HepG2 (cell line): Measurements from ENCODE around the gene TADA2B. TPM values are rescaled to one million over a fixed set of nuclear protein-coding genes. Genes with fewer than 3 reads are reported as not detected.
A peak's percentile ranks its signal among the peaks of the same experiment; 100 is the strongest.

Source experiments
- AHR ChIP-seq: IDR thresholded peaks from 2 replicates; pipeline ENCODE4 v1.6.1; 2018; ENCODE audit warnings: missing genetic modification reagents, missing compliant biosample characterization
- BHLHE40 ChIP-seq: IDR thresholded peaks from 2 replicates; pipeline ENCODE4 v1.6.1; 2011; ENCODE audit warnings: low read length, improper control_type of control experiment
- CEBPB ChIP-seq: IDR thresholded peaks from 2 replicates; pipeline ENCODE4 v1.6.1; 2011; ENCODE audit warnings: low read depth, low read length, improper control_type of control experiment, borderline replicate concordance
- HOXA3 ChIP-seq: sonication (generic); formaldehyde crosslinking; IDR thresholded peaks from 2 replicates; pipeline ENCODE4 v1.5.0; 2020; ENCODE audit warnings: missing genetic modification reagents
- KLF6 ChIP-seq: IDR thresholded peaks from 2 replicates; pipeline ENCODE4 v1.8.0; 2016; ENCODE audit warnings: missing biosample characterization, missing genetic modification reagents
- KMT2A ChIP-seq: sonication (generic); formaldehyde crosslinking; IDR thresholded peaks from 2 replicates; pipeline ENCODE4 v1.4.0; 2020; ENCODE audit warnings: missing genetic modification reagents
- MBNL3 ChIP-seq: fragments of 250-450 bp; sonication (Bioruptor Pico); conservative IDR thresholded peaks from 2 replicates; pipeline ENCODE4 v1.8.0; 2022; ENCODE audit warnings: mild to moderate bottlenecking, inconsistent platforms
- MIER2 ChIP-seq: IDR thresholded peaks from 2 replicates; pipeline ENCODE4 v1.6.1; 2016; ENCODE audit warnings: missing biosample characterization, missing genetic modification reagents
- NCOA2 ChIP-seq: sonication (generic); formaldehyde crosslinking; IDR thresholded peaks from 2 replicates; pipeline ENCODE4 v1.8.0; 2022; ENCODE audit warnings: inconsistent platforms
- NFATC3 ChIP-seq: sonication (generic); formaldehyde crosslinking; IDR thresholded peaks from 2 replicates; pipeline ENCODE4 v1.5.1; 2020; ENCODE audit warnings: mild to moderate bottlenecking, missing genetic modification reagents
- PAF1 ChIP-seq: IDR thresholded peaks from 2 replicates; pipeline ENCODE4 v1.6.1; 2016; ENCODE audit warnings: missing genetic modification reagents, missing compliant biosample characterization
- REST ChIP-seq, 2 experiments: IDR thresholded peaks; 2 replicates each; pipeline ENCODE4 v1.6.1; 2011 to 2012; ENCODE audit warnings: low read length in 2 of 2, borderline replicate concordance in 1 of 2, low read depth in 1 of 2, mild to moderate bottlenecking in 1 of 2, moderate library complexity in 1 of 2
- RNF2 ChIP-seq: fragments of 450-650 bp; conservative IDR thresholded peaks from 2 replicates; pipeline ENCODE4 v1.6.1; 2016; ENCODE audit warnings: low read depth
- RXRA ChIP-seq: sonication (generic); formaldehyde crosslinking; IDR thresholded peaks from 2 replicates; pipeline ENCODE4 v1.5.1; 2020; ENCODE audit warnings: missing genetic modification reagents
- SMAD3 ChIP-seq: sonication (generic); formaldehyde crosslinking; IDR thresholded peaks from 2 replicates; pipeline ENCODE4 v1.4.0; 2020; ENCODE audit warnings: missing genetic modification reagents
- SSRP1 ChIP-seq: IDR thresholded peaks from 2 replicates; pipeline ENCODE4 v1.6.1; 2016; ENCODE audit warnings: control low read depth
- TCF7L2 ChIP-seq: IDR thresholded peaks from 2 replicates; pipeline ENCODE4 v1.6.1; 2011; ENCODE audit warnings: mild to moderate bottlenecking, low read depth, low read length, moderate library complexity
- ZBTB3 ChIP-seq: sonication (generic); formaldehyde crosslinking; IDR thresholded peaks from 2 replicates; pipeline ENCODE4 v1.4.0; 2020; ENCODE audit warnings: low read depth, mild to moderate bottlenecking, moderate library complexity, missing genetic modification reagents, borderline replicate concordance
- ZNF10 ChIP-seq: sonication (generic); formaldehyde crosslinking; IDR thresholded peaks from 2 replicates; pipeline ENCODE4 v1.4.0; 2020; ENCODE audit warnings: mild to moderate bottlenecking, low read depth, missing genetic modification reagents, borderline replicate concordance
- ZNF460 ChIP-seq: sonication (generic); formaldehyde crosslinking; IDR thresholded peaks from 2 replicates; pipeline ENCODE4 v1.5.1; 2020; ENCODE audit warnings: missing genetic modification reagents, mild to moderate bottlenecking, borderline replicate concordance
- ZNF562 ChIP-seq: sonication (generic); formaldehyde crosslinking; IDR thresholded peaks from 2 replicates; pipeline ENCODE4 v1.8.0; 2022; ENCODE audit warnings: missing genetic modification reagents, borderline replicate concordance
- ZNF580 ChIP-seq: IDR thresholded peaks from 2 replicates; pipeline ENCODE4 v1.6.1; 2016; ENCODE audit warnings: low read depth, borderline replicate concordance
- ZNF605 ChIP-seq: sonication (generic); formaldehyde crosslinking; IDR thresholded peaks from 2 replicates; pipeline ENCODE4 v1.8.0; 2022; ENCODE audit warnings: mild to moderate bottlenecking, missing genetic modification reagents
- ZNF672 ChIP-seq: sonication (generic); formaldehyde crosslinking; IDR thresholded peaks from 2 replicates; pipeline ENCODE4 v1.8.1; 2022; ENCODE audit warnings: missing genetic modification reagents
- ZNF720 ChIP-seq: sonication (generic); formaldehyde crosslinking; IDR thresholded peaks from 2 replicates; pipeline ENCODE4 v1.4.0; 2020; ENCODE audit warnings: missing genetic modification reagents
- ZNF784 ChIP-seq: sonication (generic); formaldehyde crosslinking; IDR thresholded peaks from 2 replicates; pipeline ENCODE4 v1.5.1; 2020; ENCODE audit warnings: missing genetic modification reagents, mild to moderate bottlenecking, borderline replicate concordance
- ZSCAN31 ChIP-seq: sonication (generic); formaldehyde crosslinking; IDR thresholded peaks from 2 replicates; pipeline ENCODE4 v1.5.0; 2020; ENCODE audit warnings: low read depth, mild to moderate bottlenecking, missing genetic modification reagents
- ZZZ3 ChIP-seq: sonication (generic); formaldehyde crosslinking; IDR thresholded peaks from 2 replicates; pipeline ENCODE4 v1.4.0; 2020; ENCODE audit warnings: missing genetic modification reagents, mild to moderate bottlenecking, borderline replicate concordance
- polyA plus RNA-seq, 8 experiments: library from polyadenylated mRNA; depleted of rRNA in 3 of 8; stranded (reverse) in 7 of 8; unstranded in 1 of 8; fragments of >200 nt; fragmentation: Illumina TruSeq in 4 of 8; extraction: Trizol in 4 of 8; gene quantifications; 2 replicates each; pipeline versions ENCODE4 v1.2.1 to v1.2.3, GENCODE V29; 2011 to 2016; ENCODE audit warnings: low read depth in 4 of 8, missing spikeins in 1 of 8, mixed read lengths in 1 of 8; ENCODE audit not compliant: insufficient read depth in 1 of 8
- total RNA-seq, 5 experiments: library from RNA; depleted of rRNA; stranded (reverse); fragments of >200 nt; fragmentation: Illumina TruSeq; extraction: Trizol; gene quantifications; 2 replicates each; pipeline ENCODE4 v1.2.3, GENCODE V29; 2016; ENCODE audit warnings: low read depth in 1 of 5

The TADA2B gene
- total and polyA plus RNA-seq, 2 of the 13 experiments (the other 11 are each of a cell fraction or from before 2014, with no cell fraction given) = 4.6 to 8.9 TPM

GRCh38 chr4:7103607-7104365 is 60.6 kb downstream of the TADA2B start (continued):
- TF ChIP-seq ZNF784 (no peak; the same call in 1 of the 2 replicates), SMAD3 (CRISPR knock-in tag) (no peak), ZNF10 (no peak), ZNF562 (CRISPR knock-in tag) (no peak), KLF6 (CRISPR knock-in tag) (no peak), HOXA3 (peak; percentile 53), PAF1 (CRISPR knock-in tag) (no peak), REST (IDR thresholded peaks at IDR 0.05; ENCODE audit: borderline replicate concordance in 1 of 2, low read depth in 1 of 2, low read length in 2 of 2) (peak in 1 of 2 experiments; percentile 35; a peak in 1 of 4 replicates), RNF2 (no peak; the same call in 1 of the 2 replicates), MBNL3 (CRISPR knock-in tag) (no peak), RXRA (CRISPR knock-in tag) (peak; percentile 39; the same call in 1 of the 2 replicates), SSRP1 (peak; percentile 95), ZNF720 (no peak), MIER2 (peak; percentile 65; the same call in 1 of the 2 replicates), ZSCAN31 (CRISPR knock-in tag) (no peak), ZNF672 (CRISPR knock-in tag) (no peak), ZNF580 (CRISPR knock-in tag) (no peak), AHR (0 out of 2 replicates have a peak, but pooled peaks have one; percentile 24), ZNF460 (no peak), KMT2A (CRISPR knock-in tag) (no peak), ZBTB3 (CRISPR knock-in tag) (no peak), NCOA2 (CRISPR knock-in tag) (peak; percentile 33; the same call in 1 of the 2 replicates), CEBPB (no peak), ZZZ3 (CRISPR knock-in tag) (no peak), BHLHE40 (no peak), ZNF605 (CRISPR knock-in tag) (no peak), NFATC3 (peak; percentile 78; the same call in 1 of the 2 replicates), TCF7L2 (no peak)
